Measurements from ENCODE around the gene SFXN2.

The SFXN2 gene

DNA sequence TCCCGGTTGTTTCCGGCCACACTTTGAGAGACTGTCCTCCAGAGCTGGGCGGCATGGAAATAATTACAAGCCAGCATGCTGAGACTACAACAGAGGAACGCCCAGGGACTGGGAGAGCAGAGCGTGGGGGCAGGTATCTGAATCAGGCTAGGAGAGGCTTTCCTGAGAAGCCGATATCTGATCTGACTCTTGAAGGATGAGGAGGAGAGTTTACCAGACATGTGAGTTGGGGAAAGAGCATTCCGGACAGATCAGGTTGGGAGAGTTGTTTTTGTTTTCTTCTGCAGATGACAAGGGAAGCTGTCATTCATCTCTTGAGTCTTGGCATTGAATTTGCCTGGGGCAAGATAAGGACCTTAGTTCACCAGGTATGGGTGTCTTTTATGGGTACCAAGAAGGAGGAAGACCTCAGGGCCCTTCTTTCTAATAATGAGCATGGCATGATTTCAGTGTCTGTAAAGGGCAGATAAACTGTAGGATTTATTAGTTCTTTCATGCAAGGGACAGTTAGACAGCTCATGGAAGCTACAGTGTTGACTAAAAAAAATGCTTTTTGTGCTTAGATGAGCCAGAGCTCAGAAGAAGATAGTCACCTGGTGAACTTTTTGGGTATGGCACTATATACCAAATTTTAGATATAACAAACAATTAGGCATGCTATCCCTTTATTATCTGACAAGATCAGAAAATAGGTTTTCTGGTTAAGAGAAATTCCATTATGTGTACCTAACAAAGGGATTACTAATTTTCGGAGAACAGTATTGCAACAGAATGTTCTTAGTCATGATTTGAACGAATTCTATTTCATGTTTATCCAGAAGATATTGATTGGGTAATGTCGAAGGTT, 65.5 kb downstream of the SFXN2 start:
- no peak for DNase-seq

DNA sequence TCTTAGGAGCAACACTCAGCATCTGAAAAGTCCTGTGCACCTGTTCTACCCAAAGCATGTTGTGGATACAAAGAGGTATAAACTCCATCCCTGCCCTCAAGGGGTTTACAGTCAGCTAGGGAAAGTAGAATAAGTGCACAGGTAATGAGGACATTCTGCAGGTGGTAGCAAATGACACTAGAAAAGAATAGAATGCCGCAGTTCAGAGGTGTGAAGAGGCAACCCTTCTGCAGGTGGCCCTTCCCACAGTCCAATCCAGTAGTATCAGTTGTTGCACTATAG, 66.0 kb downstream of the SFXN2 start:
- no peak for DNase-seq

DNA sequence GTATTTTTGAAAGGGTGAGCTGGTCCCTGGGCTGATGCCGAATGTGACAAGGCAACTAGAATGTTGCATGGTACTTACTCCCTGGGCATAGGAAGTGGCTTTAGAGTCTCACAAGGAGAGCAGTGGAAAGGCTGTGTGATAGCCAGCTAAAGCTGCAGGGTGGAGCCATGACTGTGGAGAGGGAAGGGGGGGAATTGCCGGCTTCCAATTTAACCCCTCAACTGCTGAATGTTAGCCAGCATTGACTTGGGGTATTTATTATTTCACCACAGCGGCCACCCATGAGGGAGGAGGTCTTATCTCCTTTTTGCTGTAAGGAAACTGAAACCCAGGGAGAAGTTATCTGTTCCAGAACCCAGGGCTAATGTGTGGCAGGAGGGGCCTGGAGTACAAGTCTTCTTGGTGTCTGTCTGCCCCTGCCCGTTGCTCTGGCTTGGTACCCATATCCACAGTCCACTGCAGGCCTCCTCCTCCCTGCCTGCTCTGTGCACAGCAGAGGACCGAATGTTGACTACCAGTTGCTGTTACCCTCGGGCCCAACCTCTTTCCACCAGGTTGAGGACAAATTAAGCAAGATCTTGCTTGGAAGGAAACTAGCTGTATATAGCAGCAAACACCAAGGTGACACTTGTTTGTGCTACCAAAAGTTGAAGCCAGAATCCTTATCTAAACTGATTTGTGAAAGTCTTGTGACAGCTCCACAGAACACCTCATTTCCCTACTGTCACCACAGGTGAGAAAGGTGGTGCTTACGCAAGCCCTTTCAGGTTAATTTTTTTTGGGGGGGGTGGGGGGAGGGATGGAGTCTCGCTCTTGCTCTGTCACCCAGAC, 66.9 kb downstream of the SFXN2 start:
- DNase-seq: no peak

DNA sequence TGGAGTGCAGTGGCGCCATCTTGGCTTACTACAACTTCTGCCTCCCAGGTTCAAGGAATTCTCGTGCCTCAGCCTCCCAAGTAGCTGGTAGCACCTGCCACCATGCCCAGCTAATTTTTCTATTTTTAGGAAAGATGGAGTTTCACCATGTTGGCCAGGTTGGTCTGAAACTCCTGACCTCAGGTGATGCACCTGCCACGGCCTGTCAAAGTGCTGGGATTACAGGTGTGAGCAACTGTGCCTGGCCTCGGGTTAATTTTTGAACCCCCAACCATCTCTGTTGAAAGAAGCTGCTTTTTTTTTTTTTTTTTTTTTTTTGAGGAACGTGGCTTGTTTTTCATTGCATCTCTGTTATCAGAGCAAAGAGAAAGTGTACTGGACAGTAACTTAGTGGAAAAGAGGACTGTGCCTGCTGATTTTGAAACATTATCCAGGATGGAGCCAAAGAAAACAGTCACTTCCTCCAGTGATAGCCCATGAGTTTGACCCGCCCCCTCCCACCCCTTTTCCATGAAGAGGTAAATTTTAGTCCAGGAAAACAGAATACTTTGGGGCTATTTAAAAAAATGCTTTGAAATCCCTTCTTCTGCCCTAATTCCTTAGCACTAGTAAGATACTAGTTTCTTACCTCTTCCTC, 67.6 kb downstream of the SFXN2 start:
- no peak for DNase-seq

DNA sequence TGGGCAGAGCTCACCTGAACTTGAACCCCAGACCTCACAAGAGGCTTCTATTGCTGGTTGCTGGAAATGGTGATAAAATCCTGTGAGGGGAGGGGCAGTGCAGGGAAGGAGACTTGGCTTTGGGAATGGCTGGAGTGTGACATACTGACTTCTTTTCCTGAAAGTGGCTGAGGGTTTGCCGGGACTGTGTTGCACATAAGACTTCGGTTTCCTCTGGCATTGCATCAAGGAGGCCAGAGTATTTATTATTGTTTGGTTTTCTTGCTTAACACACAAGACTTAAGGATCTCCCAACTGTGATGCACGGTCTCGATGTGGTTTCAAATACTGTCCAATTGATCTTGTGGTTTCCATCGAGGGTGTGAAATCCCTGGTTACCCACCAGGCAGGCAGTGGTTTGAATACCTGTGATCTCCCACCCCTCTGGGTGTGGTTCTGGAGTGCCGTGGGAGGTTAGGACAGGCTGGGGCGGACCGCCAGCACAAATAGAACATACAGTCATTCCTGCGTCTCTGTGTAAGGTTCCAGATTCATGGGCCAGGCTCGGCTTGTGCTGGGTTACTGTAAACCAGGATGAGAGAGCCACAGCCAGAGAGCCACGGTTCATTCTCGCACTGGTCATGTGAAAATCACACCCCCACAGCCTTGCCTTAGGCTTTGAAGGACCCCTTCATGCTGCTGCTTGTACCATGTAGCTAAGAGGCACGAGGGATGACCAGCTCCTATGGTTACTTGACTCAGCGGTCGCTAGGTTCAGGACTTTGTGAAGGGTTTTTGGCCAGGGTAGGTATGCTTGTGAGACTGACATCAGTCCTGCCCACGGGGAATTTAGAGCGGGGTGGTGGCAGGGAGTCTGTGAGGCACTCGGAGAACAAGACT, 68.5 kb downstream of the SFXN2 start:
- DNase-seq: no peak

DNA sequence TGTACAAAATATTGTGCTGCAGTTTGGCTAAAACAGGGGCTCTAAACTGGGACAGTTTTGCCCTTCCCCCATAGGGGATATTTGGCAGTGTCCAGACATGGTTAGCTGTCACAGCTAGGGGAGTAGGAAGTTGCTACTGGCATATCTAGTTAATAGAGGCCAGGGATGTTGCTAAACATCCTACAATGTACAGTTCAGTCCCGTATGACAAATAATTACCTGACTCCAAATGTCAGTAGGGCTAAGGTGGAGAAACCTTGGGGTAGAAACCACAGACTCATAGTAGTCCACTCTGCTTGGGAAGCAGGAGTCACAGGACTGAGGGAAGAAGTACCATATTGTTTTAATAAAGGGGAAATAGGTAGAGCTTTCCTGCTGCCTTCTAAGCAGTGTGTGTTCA, 69.1 kb downstream of the SFXN2 start:
- no peak for DNase-seq

DNA sequence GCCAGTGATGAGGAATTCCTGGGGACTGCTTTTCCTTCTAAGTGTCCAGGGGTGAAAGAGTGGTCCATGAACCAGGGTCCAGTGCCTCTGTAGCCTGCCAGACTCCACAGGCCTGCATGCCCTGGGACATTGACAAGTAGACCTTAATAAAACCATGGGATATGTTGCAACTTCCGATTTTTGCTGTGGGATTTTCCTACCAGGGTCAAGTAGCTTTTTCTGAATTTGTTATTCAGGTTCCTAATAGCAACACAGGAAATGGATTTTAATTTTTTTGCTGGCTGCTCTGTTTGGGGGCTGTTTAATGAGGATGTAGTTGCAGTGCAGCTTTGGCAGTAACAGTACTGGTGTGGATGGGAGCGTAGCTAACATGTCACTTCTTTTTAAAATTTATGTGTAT, 71.4 kb downstream of the SFXN2 start:
- no peak for DNase-seq

DNA sequence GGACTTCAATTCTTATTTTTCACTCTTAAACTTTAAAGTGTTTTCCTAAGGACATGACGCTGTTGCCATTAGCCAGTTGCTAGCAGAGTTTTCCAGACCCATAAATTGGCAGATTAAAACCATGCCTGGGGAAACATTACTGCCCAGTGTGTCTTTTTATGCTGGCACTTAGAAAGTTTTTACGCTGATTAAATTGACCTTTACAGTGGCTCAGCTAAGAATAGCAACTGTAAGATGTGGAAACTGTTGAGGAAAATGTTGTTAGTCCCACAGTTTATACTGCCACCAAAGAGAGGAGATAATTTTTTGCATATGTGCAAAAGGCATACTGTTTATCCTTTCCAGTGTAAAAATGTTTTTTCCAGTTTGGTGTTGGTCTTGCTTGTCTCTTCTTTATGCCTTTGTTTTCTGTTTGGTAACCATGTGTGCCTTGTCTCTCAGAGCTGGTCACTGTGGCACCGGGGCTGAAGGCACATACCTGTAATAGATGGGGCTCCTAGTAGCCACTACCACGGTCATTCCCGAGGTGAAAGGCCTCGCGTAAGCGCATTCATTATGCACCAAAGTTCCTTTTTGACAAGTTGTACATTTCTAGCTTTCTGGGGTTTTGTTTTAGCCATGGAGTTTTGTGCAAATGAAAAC, 77.4 kb downstream of the SFXN2 start:
- no peak for DNase-seq

Measured in NCI-H526 (cell line).